KMS-11 (cell line): Measurements from ENCODE around the gene NR1I2.

Experiments used
- H2AFZ ChIP-seq: fragments of 200-600 bp; sonication (generic); 2 replicates; pipeline ENCODE4 v1.6.1; 2016; ENCODE audit warnings: antibody characterized with exemption, mixed run types, low read depth
- H3K27ac ChIP-seq: fragments of 200-600 bp; sonication (generic); 2 replicates; pipeline ENCODE4 v1.6.1; 2016; ENCODE audit warnings: mild to moderate bottlenecking, mixed run types
- H3K27me3 ChIP-seq: fragments of 200-600 bp; sonication (generic); 2 replicates; pipeline ENCODE4 v1.6.1; 2017; ENCODE audit warnings: mild to moderate bottlenecking, low read depth, mixed run types, moderate library complexity; ENCODE audit not compliant: insufficient read depth
- H3K36me3 ChIP-seq: fragments of 200-600 bp; sonication (generic); 2 replicates; pipeline ENCODE4 v1.6.1; 2017; ENCODE audit warnings: mild to moderate bottlenecking, mixed run types; ENCODE audit not compliant: insufficient read depth
- H3K4me1 ChIP-seq: fragments of 200-600 bp; sonication (generic); 2 replicates; pipeline ENCODE4 v1.6.1; 2016; ENCODE audit warnings: mild to moderate bottlenecking, low read depth, mixed run types; ENCODE audit not compliant: poor library complexity, severe bottlenecking
- H3K4me2 ChIP-seq: fragments of 200-600 bp; sonication (generic); 2 replicates; pipeline ENCODE4 v1.7.0; 2016; ENCODE audit warnings: mild to moderate bottlenecking, mixed run types
- H3K4me3 ChIP-seq: fragments of 200-600 bp; sonication (generic); IDR thresholded peaks from 2 replicates; pipeline ENCODE4 v1.6.1; 2017; ENCODE audit warnings: low read depth, low read length, mixed read lengths; ENCODE audit not compliant: insufficient read depth
- H3K79me2 ChIP-seq: fragments of 200-600 bp; sonication (generic); 2 replicates; pipeline ENCODE4 v1.6.1; 2016; ENCODE audit warnings: low read depth, mixed run types; ENCODE audit not compliant: insufficient read depth
- H3K9ac ChIP-seq: fragments of 200-600 bp; sonication (generic); 2 replicates; pipeline ENCODE4 v1.6.1; 2016; ENCODE audit warnings: mild to moderate bottlenecking, mixed run types
- H4K20me1 ChIP-seq: fragments of 200-600 bp; sonication (generic); 2 replicates; pipeline ENCODE4 v1.6.1; 2016; ENCODE audit warnings: mild to moderate bottlenecking, mixed run types; ENCODE audit not compliant: insufficient read depth
- TF ChIP-seq, protein P1 (sequence below): fragments of 200-600 bp; sonication (generic); conservative IDR thresholded peaks from 2 replicates; pipeline ENCODE4 v1.6.1; 2017; ENCODE audit warnings: low read depth, mild to moderate bottlenecking, antibody characterized with exemption, low read length, moderate library complexity, mixed read lengths

The NR1I2 gene

DNA sequence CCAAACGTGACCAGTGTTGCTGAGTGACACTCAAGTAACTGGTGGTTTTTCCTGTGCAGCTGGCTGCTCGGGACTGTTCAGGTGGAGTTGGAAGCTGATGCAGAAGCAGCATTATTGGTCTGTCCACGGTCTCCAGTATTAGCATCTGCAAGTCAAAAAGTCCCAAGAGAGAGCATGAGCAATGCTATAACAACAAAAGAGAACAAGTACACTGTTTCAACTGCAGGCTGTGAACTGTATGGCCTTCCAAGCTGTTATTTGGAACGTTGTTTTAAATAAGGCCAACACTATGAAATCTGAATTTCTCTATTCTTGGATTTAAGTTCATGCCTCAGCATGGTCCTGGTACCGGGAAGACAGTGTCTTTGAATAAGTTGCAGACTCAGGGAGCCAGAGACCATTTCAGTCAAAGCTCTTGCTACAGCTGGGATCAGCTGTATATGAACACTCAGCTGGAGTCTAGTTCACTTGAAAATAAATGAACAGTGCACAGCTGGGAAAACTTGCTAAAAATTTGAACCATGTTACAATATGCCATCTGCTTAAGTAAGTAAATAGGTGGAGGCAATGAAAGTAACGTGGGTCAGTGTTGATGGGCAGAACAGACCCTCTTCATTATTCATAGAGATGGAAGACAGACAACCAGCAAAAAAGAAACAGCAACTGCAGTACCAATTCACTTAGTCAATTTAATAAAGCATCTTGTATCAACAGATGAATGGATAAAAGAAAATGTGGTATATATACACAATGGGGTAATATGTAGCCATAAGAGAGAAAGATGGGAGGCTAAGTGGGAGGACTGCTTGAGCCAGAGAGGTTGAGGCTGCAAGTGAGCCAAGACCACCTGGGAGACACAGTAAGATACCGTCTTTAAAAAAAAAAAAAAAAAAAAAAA lies 45.1 kb downstream of the NR1I2 start:
- no peaks in the 10 kb centered on the region for H3K36me3 ChIP-seq
- no peak overlapping the region for H3K4me2 ChIP-seq
- H3K4me1 ChIP-seq = no peaks in the 10 kb centered on the region
- H3K4me3 ChIP-seq = no peak overlapping the region
- H3K27ac ChIP-seq = no peak overlapping the region
- H2AFZ ChIP-seq = no peak overlapping the region
- H3K79me2 ChIP-seq = no peaks in the 10 kb centered on the region
- no peak overlapping the region for H3K9ac ChIP-seq
- H4K20me1 ChIP-seq = no peaks in the 10 kb centered on the region
- H3K27me3 ChIP-seq = no peaks in the 10 kb centered on the region
- TF ChIP-seq, protein P1, sequence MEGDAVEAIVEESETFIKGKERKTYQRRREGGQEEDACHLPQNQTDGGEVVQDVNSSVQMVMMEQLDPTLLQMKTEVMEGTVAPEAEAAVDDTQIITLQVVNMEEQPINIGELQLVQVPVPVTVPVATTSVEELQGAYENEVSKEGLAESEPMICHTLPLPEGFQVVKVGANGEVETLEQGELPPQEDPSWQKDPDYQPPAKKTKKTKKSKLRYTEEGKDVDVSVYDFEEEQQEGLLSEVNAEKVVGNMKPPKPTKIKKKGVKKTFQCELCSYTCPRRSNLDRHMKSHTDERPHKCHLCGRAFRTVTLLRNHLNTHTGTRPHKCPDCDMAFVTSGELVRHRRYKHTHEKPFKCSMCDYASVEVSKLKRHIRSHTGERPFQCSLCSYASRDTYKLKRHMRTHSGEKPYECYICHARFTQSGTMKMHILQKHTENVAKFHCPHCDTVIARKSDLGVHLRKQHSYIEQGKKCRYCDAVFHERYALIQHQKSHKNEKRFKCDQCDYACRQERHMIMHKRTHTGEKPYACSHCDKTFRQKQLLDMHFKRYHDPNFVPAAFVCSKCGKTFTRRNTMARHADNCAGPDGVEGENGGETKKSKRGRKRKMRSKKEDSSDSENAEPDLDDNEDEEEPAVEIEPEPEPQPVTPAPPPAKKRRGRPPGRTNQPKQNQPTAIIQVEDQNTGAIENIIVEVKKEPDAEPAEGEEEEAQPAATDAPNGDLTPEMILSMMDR = no peak

DNA sequence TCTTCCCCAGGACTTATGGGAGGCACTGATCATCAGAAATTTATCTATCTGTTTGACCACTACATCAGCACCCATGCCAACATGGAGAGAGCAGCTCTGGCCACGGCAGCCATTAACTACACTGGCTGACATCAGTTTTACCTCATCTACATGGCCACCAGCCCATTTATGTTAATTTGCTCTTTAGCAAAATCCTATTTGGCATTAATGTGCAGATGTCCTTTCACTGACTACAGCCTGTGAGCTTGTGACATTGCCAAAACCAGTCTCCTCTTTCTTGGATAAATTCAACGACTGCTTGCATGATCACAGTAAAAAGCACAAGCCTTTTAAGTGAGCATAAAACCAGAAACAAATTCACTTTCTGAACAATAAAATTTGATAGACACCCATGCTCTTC lies 47.5 kb downstream of the NR1I2 start:
- no peaks in the 10 kb centered on the region for H3K27me3 ChIP-seq
- no peaks in the 10 kb centered on the region for H4K20me1 ChIP-seq
- H3K4me2 ChIP-seq = no peak overlapping the region
- H3K27ac ChIP-seq = no peak overlapping the region
- H2AFZ ChIP-seq = no peak overlapping the region
- no peak overlapping the region for H3K9ac ChIP-seq
- no peaks in the 10 kb centered on the region for H3K79me2 ChIP-seq
- H3K36me3 ChIP-seq = no peaks in the 10 kb centered on the region
- TF ChIP-seq, protein P1 = no peak
- no peaks in the 10 kb centered on the region for H3K4me1 ChIP-seq
- H3K4me3 ChIP-seq = no peak overlapping the region

DNA sequence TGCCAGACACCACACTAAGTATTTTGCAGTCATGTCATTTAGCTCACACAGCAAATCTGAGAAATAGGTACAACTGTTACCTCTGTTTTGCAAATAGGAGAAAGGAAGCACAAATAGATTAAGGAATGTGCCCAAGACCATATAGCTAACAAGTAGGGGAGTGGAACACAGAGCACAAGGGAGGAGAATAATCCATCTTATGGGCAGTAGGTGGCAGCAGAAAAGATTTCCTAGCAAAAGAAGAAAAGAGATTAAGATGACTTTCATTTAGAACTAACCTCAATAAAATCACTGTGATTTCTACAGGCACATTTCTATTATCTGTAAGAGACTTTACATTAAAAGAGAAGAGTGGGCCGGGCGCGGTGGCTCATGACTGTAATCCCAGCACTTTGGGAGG lies 49.1 kb downstream of the NR1I2 start:
- Histone ChIP-seq H3K36me3 (no peaks in the 10 kb centered on the region), H3K4me3 (no peak overlapping the region), H3K79me2 (no peaks in the 10 kb centered on the region), H3K27ac (no peak overlapping the region), H3K4me2 (no peak overlapping the region), H3K27me3 (no peaks in the 10 kb centered on the region), H3K9ac (no peak overlapping the region), H4K20me1 (no peaks in the 10 kb centered on the region), H2AFZ (no peak overlapping the region), H3K4me1 (no peaks in the 10 kb centered on the region)
- TF ChIP-seq, protein P1 = peak; percentile 38; the same call in 1 of the 2 replicates

DNA sequence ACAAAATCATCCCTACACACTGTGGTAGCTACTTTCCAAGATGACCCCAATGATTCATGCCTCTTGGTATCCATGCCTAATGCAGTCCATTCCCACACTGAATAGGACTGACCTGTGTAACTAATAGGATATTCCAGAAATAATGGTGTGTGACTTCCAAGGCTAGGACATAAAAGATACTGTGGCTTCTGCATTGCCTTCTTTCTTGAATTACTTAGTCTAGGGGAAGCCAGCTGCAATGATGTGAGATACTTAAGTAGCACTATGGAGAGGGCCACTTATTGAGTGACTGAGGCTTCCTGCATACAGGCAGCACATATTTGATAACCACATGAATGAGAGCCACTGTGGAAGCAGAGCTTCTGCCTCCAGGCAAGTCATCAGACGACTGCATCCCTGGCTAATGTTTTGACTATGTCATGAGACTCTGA lies 50.1 kb downstream of the NR1I2 start:
- H3K4me2 ChIP-seq = no peak overlapping the region
- no peaks in the 10 kb centered on the region for H4K20me1 ChIP-seq
- no peak overlapping the region for H2AFZ ChIP-seq
- no peaks in the 10 kb centered on the region for H3K4me1 ChIP-seq
- TF ChIP-seq, protein P1 = no peak
- H3K36me3 ChIP-seq = no peaks in the 10 kb centered on the region
- no peaks in the 10 kb centered on the region for H3K79me2 ChIP-seq
- no peak overlapping the region for H3K27ac ChIP-seq
- H3K27me3 ChIP-seq = no peaks in the 10 kb centered on the region
- H3K4me3 ChIP-seq = no peak overlapping the region
- no peak overlapping the region for H3K9ac ChIP-seq
